GM12878 (cell line): ENCODE measurements around the gene BATF. TPM values are rescaled to one million over a fixed set of nuclear protein-coding genes. Genes with fewer than 3 reads are reported as not detected.

Experiments
- ATAC-seq: fragments of 200-7000 bp; cut with Tn5 transposase; 3 replicates; pipeline ENCODE4 v1.9.1; 2020; ENCODE audit warnings: mild to moderate bottlenecking, moderate library complexity
- BruUV-seq: library from RNA; stranded (reverse); fragments of 400-500 nt; replicated peaks from 2 replicates; lab custom pipeline; 2021; lab: Mats Ljungman, UMichigan
- CTCF ChIA-PET: fragments of 300-600 bp; sonication (Branson Sonifier 250); formaldehyde crosslinking; extraction: SDS; loops from one replicate; lab custom pipeline; 2021; ENCODE audit warnings: inconsistent platforms; lab: Yijun Ruan, JAX
- POLR2A ChIA-PET: fragments of 350-600 bp; formaldehyde crosslinking; extraction: SDS; loops from one replicate; lab custom pipeline; 2021; ENCODE audit warnings: inconsistent platforms; lab: Charles Lee
- RAD21 ChIA-PET: fragments of 300-600 bp; sonication (Branson Sonifier 250); formaldehyde crosslinking; loops from one replicate; lab custom pipeline; 2023; ENCODE audit warnings: antibody characterized with exemption; ENCODE audit not compliant: unreplicated experiment; lab: Charles Lee
- SMC1A ChIA-PET: fragments of 300-600 bp; sonication (Branson Sonifier 250); formaldehyde crosslinking; loops from one replicate; lab custom pipeline; 2023; ENCODE audit not compliant: unreplicated experiment, uncharacterized antibody; lab: Charles Lee
- DNase-seq: peaks from one replicate; pipeline ENCODE4 v3.0.0-alpha.2; 2011; ENCODE audit warnings: low read depth, low spot score
- FAIRE-seq: peaks from 3 replicates; lab custom pipeline; 2011; peaks lifted over from hg19 to GRCh38; lab: Jason Lieb, UNC
- H2AFZ ChIP-seq: 2 replicates; pipeline ENCODE4 v1.6.0; 2011; ENCODE audit warnings: low read depth, low read length, control low read depth; ENCODE audit not compliant: control insufficient read depth
- H3K27ac ChIP-seq: 2 replicates; pipeline ENCODE4 v1.5.1; 2011; ENCODE audit warnings: control low read depth; ENCODE audit not compliant: control insufficient read depth, insufficient read depth
- H3K27me3 ChIP-seq, 2 experiments: replicated peaks in 1 of 2; 2 replicates each; pipeline versions ENCODE4 v1.6.0 to v1.6.1; 2011; ENCODE audit warnings: low read length in 1 of 2; ENCODE audit not compliant: control insufficient read depth in 2 of 2, insufficient read depth in 2 of 2
- H3K36me3 ChIP-seq, 2 experiments: 2 replicates each; pipeline ENCODE4 v1.5.1; 2011; ENCODE audit warnings: low read length in 1 of 2; ENCODE audit not compliant: control insufficient read depth in 2 of 2, insufficient read depth in 2 of 2
- H3K4me1 ChIP-seq: 2 replicates; pipeline ENCODE4 v1.6.1; 2011; ENCODE audit warnings: mild to moderate bottlenecking, low read length, moderate library complexity, mixed read lengths; ENCODE audit not compliant: control insufficient read depth, insufficient read depth
- H3K4me2 ChIP-seq: 2 replicates; pipeline ENCODE4 v1.6.0; 2011; ENCODE audit warnings: control low read depth; ENCODE audit not compliant: control insufficient read depth, insufficient read depth
- H3K4me3 ChIP-seq: fragments of 200-600 bp; sonication (generic); 2 replicates; pipeline ENCODE4 v1.5.1; 2016
- H3K79me2 ChIP-seq: 2 replicates; pipeline ENCODE4 v1.6.0; 2011; ENCODE audit warnings: low read length; ENCODE audit not compliant: control insufficient read depth, insufficient read depth
- H3K9ac ChIP-seq: 2 replicates; pipeline ENCODE4 v1.8.0; 2011; ENCODE audit warnings: low read length, control low read depth, mixed read lengths; ENCODE audit not compliant: control insufficient read depth, insufficient read depth
- H3K9me3 ChIP-seq: replicated peaks from 3 replicates; pipeline ENCODE4 v1.5.1; 2011; ENCODE audit warnings: mild to moderate bottlenecking, low read length; ENCODE audit not compliant: control insufficient read depth, insufficient read depth
- H4K20me1 ChIP-seq: 2 replicates; pipeline ENCODE4 v1.6.0; 2011; ENCODE audit not compliant: control insufficient read depth, insufficient read depth
- ATF7 ChIP-seq: fragments of 450-650 bp; IDR thresholded peaks from 2 replicates; pipeline ENCODE4 v1.6.1; 2016; ENCODE audit warnings: low read depth, mild to moderate bottlenecking
- CBFB ChIP-seq: IDR thresholded peaks from 2 replicates; pipeline ENCODE4 v1.6.1; 2016; ENCODE audit warnings: antibody characterized with exemption, low read depth
- CEBPZ ChIP-seq: fragments of 150-350 bp; IDR thresholded peaks from 2 replicates; pipeline ENCODE4 v1.6.1; 2016; ENCODE audit warnings: low read depth, low read length
- E2F8 ChIP-seq: fragments of 450-650 bp; IDR thresholded peaks from 2 replicates; pipeline ENCODE4 v1.6.1; 2018; ENCODE audit warnings: mild to moderate bottlenecking, low read depth, moderate library complexity; ENCODE audit not compliant: partially characterized antibody
- HDAC2 ChIP-seq: fragments of 200-600 bp; sonication (generic); IDR thresholded peaks from 2 replicates; pipeline ENCODE4 v1.6.1; 2017
- KLF5 ChIP-seq: fragments of 450-650 bp; IDR thresholded peaks from 2 replicates; pipeline ENCODE4 v1.6.1; 2014; ENCODE audit warnings: mild to moderate bottlenecking; ENCODE audit not compliant: partially characterized antibody
- MTA3 ChIP-seq: IDR thresholded peaks from 2 replicates; pipeline ENCODE4 v1.6.1; 2012; ENCODE audit warnings: low read length, inconsistent platforms, borderline replicate concordance
- NR2F1 ChIP-seq: fragments of 450-650 bp; conservative IDR thresholded peaks from 2 replicates; pipeline ENCODE4 v1.6.1; 2017; ENCODE audit warnings: mild to moderate bottlenecking
- PML ChIP-seq: IDR thresholded peaks from 2 replicates; pipeline ENCODE4 v1.6.1; 2012; ENCODE audit warnings: low read length, inconsistent platforms
- POLR2A ChIP-seq: IDR thresholded peaks from 2 replicates; pipeline ENCODE4 v1.6.1; 2011; ENCODE audit warnings: low read depth, mild to moderate bottlenecking, low read length
- RAD51 ChIP-seq: fragments of 450-650 bp; IDR thresholded peaks from 2 replicates; pipeline ENCODE4 v1.6.1; 2016; ENCODE audit warnings: moderate library complexity, mild to moderate bottlenecking, inconsistent platforms
- RELA ChIP-seq: fragments of 450-650 bp; IDR thresholded peaks from 2 replicates; pipeline ENCODE4 v1.8.0; 2014; ENCODE audit warnings: borderline replicate concordance; ENCODE audit not compliant: partially characterized antibody
- YY1 ChIP-seq: IDR thresholded peaks from 2 replicates; pipeline ENCODE4 v1.6.1; 2011; ENCODE audit warnings: low read depth, mild to moderate bottlenecking, low read length
- ZBTB4 ChIP-seq: fragments of 450-650 bp; formaldehyde crosslinking; IDR thresholded peaks from 2 replicates; pipeline ENCODE4 v1.4.0; 2022; ENCODE audit warnings: mild to moderate bottlenecking, moderate library complexity
- ZZZ3 ChIP-seq: IDR thresholded peaks from 2 replicates; pipeline ENCODE4 v1.6.1; 2011; ENCODE audit warnings: low read depth; ENCODE audit not compliant: control insufficient read depth, insufficient read length
- WGBS: methylation state at CpG from one replicate; pipeline ENCODE4 v1.1.6; 2016; ENCODE audit warnings: low lambda C conversion rate; ENCODE audit not compliant: insufficient replicate concordance, insufficient coverage; ENCODE audit errors: missing lambda C conversion rate; 5-methylcytosine and 5-hydroxymethylcytosine counted together
- in situ Hi-C: fragments of 300-500 bp; cut with MboI; formaldehyde crosslinking; loops from 9 replicates; pipeline ENCODE4 v1.14.3; 2018; ENCODE audit warnings: mixed read lengths
- intact Hi-C: fragments of 100-400 bp; cut with micrococcal nuclease; formaldehyde crosslinking; loops from one replicate; pipeline ENCODE4 v1.14.2; 2022; ENCODE audit not compliant: unreplicated experiment
- polyA plus RNA-seq, 11 experiments: library from polyadenylated mRNA; depleted of rRNA in 4 of 11; unstranded in 6 of 11; stranded (reverse) in 5 of 11; fragments of >200 nt; fragmentation: Nextera tagmentation in 4 of 11; fragmentation: Illumina TruSeq in 1 of 11; extraction: Ambion mirVana in 4 of 11; extraction: Trizol in 1 of 11; gene quantifications; 1 replicate in 1 of 11; 2 replicates in 10 of 11; pipeline versions ENCODE4 v1.2.1 to v1.2.3, GENCODE V29; 2011 to 2016; ENCODE audit warnings: inconsistent platforms in 2 of 11, missing spikeins in 2 of 11, low read depth in 1 of 11
- total RNA-seq, 4 experiments: library from RNA; depleted of rRNA in 3 of 4; stranded (reverse); fragments of >200 nt in 3 of 4; fragmentation: Illumina TruSeq in 1 of 4; extraction: Trizol in 1 of 4; gene quantifications; 2 replicates each; pipeline versions ENCODE4 v1.2.1 to v1.2.3, GENCODE V29; 2013 to 2021

BATF gene
- total and polyA plus RNA-seq, 10 of the 15 experiments (the other 5 are each of a cell fraction or from before 2014, with no cell fraction given): 10.0 to 154 (median 103) TPM

- peak overlapping the region; percentile 55; the same call in 1 of the 2 replicates for H3K4me2 ChIP-seq
- H2AFZ ChIP-seq: peak overlapping the region; percentile 5; the same call in 1 of the 2 replicates
- H3K36me3 ChIP-seq: no peaks in the 10 kb centered on the region
- ChIA-PET RAD21 (interaction anchor here (1.3 to 18.1 kb wide), 10 partner anchors 9 to 164 kb away, joined by 3 to 645 read pairs (median 10); partner anchors contain the start of genes BATF, ERG28 and TTLL5), CTCF (interaction anchor here (0.9 to 19.8 kb wide), 11 partner anchors 9 to 81 kb away, joined by 3 to 520 read pairs (median 5); partner anchors contain the start of gene BATF), SMC1A (interaction anchor here (0.8 to 16.1 kb wide), 14 partner anchors 8 to 192 kb away, joined by 3 to 619 read pairs (median 8); partner anchors contain the start of gene BATF), POLR2A (interaction anchor here (1.0 to 16.2 kb wide), 3 partner anchors 20 to 71 kb away, joined by 3 to 385 read pairs (median 3); partner anchors contain the start of gene BATF)
- DNase-seq (no peak), FAIRE-seq (no peak), ATAC-seq (no peak)
- 64% methylated on average over 4 of the region's 4 CpGs for WGBS
- BruUV-seq: no TSS peak
- H3K27me3 ChIP-seq: no peaks in the 10 kb centered on the region
- peak overlapping the region; percentile 54 for H3K27ac ChIP-seq
- no peaks in the 10 kb centered on the region; the same call in 1 of the 2 replicates for H3K79me2 ChIP-seq
- in situ Hi-C loops (no loop called here), intact Hi-C loops (loop anchor here (5.0 to 10.0 kb wide), 2 partner anchors 48 to 166 kb away; partner anchors contain the start of genes ERG28 and TTLL5)
- no peaks in the 10 kb centered on the region for H3K9me3 ChIP-seq
- H3K4me3 ChIP-seq: no peak overlapping the region
- H3K4me1 ChIP-seq: peaks cover 69% of the 10 kb centered on the region
- H4K20me1 ChIP-seq: no peaks in the 10 kb centered on the region
- H3K9ac ChIP-seq: peak overlapping the region; percentile 30
- no peak for TF ChIP-seq POLR2A
- TF ChIP-seq NR2F1: no peak
- no peak for TF ChIP-seq HDAC2
- TF ChIP-seq CEBPZ: no peak
- TF ChIP-seq RAD51: no peak
- no peak for TF ChIP-seq RELA
- 0 out of 2 replicates have a peak, but pooled peaks have one; percentile 7 for TF ChIP-seq MTA3
- no peak for TF ChIP-seq KLF5
- no peak for TF ChIP-seq PML
- no peak for TF ChIP-seq E2F8
- TF ChIP-seq ZZZ3: no peak
- TF ChIP-seq YY1: no peak
- TF ChIP-seq ZBTB4 (CRISPR knock-in tag): 0 out of 2 replicates have a peak, but pooled peaks have one; percentile 14
- TF ChIP-seq CBFB: no peak
- no peak for TF ChIP-seq ATF7
Measured at GRCh38 chr14:75496755-75497154, 25.5 kb upstream of the BATF start.
